Uterus (tissue), 2 donors: ENCODE results near the gene SIAH1.

Source experiments
- POLR2A ChIP-seq, 2 donors: fragments of 450-650 bp; IDR thresholded peaks; one replicate each; pipeline ENCODE4 v1.6.1; 2016; ENCODE audit warnings: antibody characterized with exemption in 2 of 2, mild to moderate bottlenecking in 1 of 2, moderate library complexity in 1 of 2
- TF ChIP-seq, protein P1 (sequence below), 4 experiments: fragments of 200-600 bp in 2 of 4; fragments of 450-650 bp in 2 of 4; sonication (generic) in 2 of 4; IDR thresholded peaks; one replicate each; pipeline ENCODE4 v1.5.1; 2016 to 2019; ENCODE audit warnings: antibody characterized with exemption in 4 of 4, mild to moderate bottlenecking in 2 of 4, moderate library complexity in 1 of 4

DNA sequence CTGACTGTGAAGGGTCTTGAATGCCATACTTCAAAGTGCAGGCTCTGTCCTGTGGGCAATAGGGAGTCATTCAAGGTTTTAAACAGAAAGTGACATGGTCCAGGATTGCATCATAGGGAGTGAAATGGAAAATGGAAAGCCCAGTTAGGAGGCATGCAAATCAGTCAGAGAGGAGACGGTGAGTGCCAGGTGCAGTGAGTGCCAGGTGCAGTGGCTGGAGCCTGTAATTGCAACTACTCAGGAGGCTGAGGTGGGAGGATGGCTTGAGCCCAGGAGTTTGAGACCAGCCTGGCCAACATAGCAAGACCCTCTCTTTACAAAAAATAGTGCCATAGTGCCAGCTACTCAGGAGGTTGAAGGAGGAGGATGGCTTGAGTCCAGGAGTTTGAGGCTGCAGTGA lies 35.2 kb upstream of the SIAH1 start:
- TF ChIP-seq, protein P1, sequence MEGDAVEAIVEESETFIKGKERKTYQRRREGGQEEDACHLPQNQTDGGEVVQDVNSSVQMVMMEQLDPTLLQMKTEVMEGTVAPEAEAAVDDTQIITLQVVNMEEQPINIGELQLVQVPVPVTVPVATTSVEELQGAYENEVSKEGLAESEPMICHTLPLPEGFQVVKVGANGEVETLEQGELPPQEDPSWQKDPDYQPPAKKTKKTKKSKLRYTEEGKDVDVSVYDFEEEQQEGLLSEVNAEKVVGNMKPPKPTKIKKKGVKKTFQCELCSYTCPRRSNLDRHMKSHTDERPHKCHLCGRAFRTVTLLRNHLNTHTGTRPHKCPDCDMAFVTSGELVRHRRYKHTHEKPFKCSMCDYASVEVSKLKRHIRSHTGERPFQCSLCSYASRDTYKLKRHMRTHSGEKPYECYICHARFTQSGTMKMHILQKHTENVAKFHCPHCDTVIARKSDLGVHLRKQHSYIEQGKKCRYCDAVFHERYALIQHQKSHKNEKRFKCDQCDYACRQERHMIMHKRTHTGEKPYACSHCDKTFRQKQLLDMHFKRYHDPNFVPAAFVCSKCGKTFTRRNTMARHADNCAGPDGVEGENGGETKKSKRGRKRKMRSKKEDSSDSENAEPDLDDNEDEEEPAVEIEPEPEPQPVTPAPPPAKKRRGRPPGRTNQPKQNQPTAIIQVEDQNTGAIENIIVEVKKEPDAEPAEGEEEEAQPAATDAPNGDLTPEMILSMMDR (IDR thresholded peaks at IDR 0.05) = no peak
- no peak for TF ChIP-seq POLR2A (IDR thresholded peaks at IDR 0.05)
